Endodermal cell (in vitro differentiated cells): ENCODE measurements around the gene ADI1. TPM values are rescaled to one million over a fixed set of nuclear protein-coding genes. Genes with fewer than 3 reads are reported as not detected.

Experiments
- DNase-seq: peaks from one replicate; pipeline ENCODE4 v3.0.0-alpha.2; 2017
- H3K27ac ChIP-seq: 2 replicates; pipeline ENCODE4 v1.5.1; 2013; ENCODE audit warnings: mild to moderate bottlenecking, low read depth, low read length, moderate library complexity
- H3K27me3 ChIP-seq: 2 replicates; pipeline ENCODE4 v1.6.1; 2013; ENCODE audit warnings: mild to moderate bottlenecking, low read length, moderate library complexity; ENCODE audit not compliant: insufficient read depth, control insufficient read depth, poor library complexity, severe bottlenecking
- H3K36me3 ChIP-seq: 2 replicates; pipeline ENCODE4 v1.7.0; 2013; ENCODE audit warnings: mild to moderate bottlenecking, low read length, moderate library complexity; ENCODE audit not compliant: control insufficient read depth, insufficient read depth
- H3K4me1 ChIP-seq: one replicate; pipeline ENCODE4 v1.7.0; 2013; ENCODE audit warnings: low read length; ENCODE audit not compliant: control insufficient read depth, insufficient read depth
- H3K4me3 ChIP-seq: 2 replicates; pipeline ENCODE4 v1.5.1; 2013; ENCODE audit warnings: mild to moderate bottlenecking, low read length, moderate library complexity
- H3K9ac ChIP-seq: 2 replicates; pipeline ENCODE4 v1.6.1; 2013; ENCODE audit warnings: mild to moderate bottlenecking, low read length, moderate library complexity; ENCODE audit not compliant: poor library complexity, severe bottlenecking; ENCODE audit errors: extremely low read depth
- H3K9me3 ChIP-seq: 2 replicates; pipeline ENCODE4 v1.6.1; 2013; ENCODE audit warnings: mild to moderate bottlenecking, low read length, moderate library complexity; ENCODE audit not compliant: control insufficient read depth
- H3K27ac Mint-ChIP-seq: 2 replicates; pipeline ENCODE4 v1.8.0; 2020; ENCODE audit warnings: mixed read lengths
- H3K27me3 Mint-ChIP-seq: 2 replicates; pipeline ENCODE4 v1.8.0; 2021; ENCODE audit warnings: mild to moderate bottlenecking, mixed read lengths; ENCODE audit not compliant: insufficient read depth
- H3K36me3 Mint-ChIP-seq: 2 replicates; pipeline ENCODE4 v1.8.0; 2020; ENCODE audit warnings: low read depth, mixed read lengths
- H3K4me1 Mint-ChIP-seq: 2 replicates; pipeline ENCODE4 v1.8.0; 2020; ENCODE audit warnings: mixed read lengths
- H3K4me3 Mint-ChIP-seq: 2 replicates; pipeline ENCODE4 v1.8.0; 2020; ENCODE audit warnings: mild to moderate bottlenecking, moderate library complexity, mixed read lengths
- H3K9me3 Mint-ChIP-seq: 2 replicates; pipeline ENCODE4 v1.8.0; 2020; ENCODE audit warnings: mild to moderate bottlenecking, mixed read lengths
- CTCF ChIP-seq: fragments of 200-600 bp; sonication (generic); conservative IDR thresholded peaks from 2 replicates; pipeline ENCODE4 v1.5.0; 2021; ENCODE audit warnings: antibody characterized with exemption, mild to moderate bottlenecking
- WGBS, 2 experiments: methylation state at CpG; one replicate each; pipeline versions ENCODE4 v1.1.5 to v1.1.7; 2013; ENCODE audit warnings: missing lambda C conversion rate in 2 of 2, mixed read lengths in 1 of 2; ENCODE audit not compliant: insufficient coverage in 1 of 2, insufficient read length in 1 of 2; 5-methylcytosine and 5-hydroxymethylcytosine counted together
- total RNA-seq, 2 donors: library from RNA; stranded (reverse); fragmentation: NEBNext Ultra II Directional in 1 of 2; extraction: Animal tissue kit (Norgen Biotek cat#: 25700) in 1 of 2; gene quantifications; 2 replicates in 1 of 2; 3 replicates in 1 of 2; pipeline ENCODE4 v1.2.1, GENCODE V29; 2021

ADI1 gene
- total RNA-seq, 2 donors from 2014 or later = 27.1 to 40.1 TPM

GRCh38 chr2:3487432-3487831, 31.9 kb downstream of the ADI1 start:
- H3K27ac ChIP-seq = no peak overlapping the region
- no peak overlapping the region for H3K27ac Mint-ChIP-seq
- DNase-seq = no peak

GRCh38 chr2:3487028-3487425, 32.3 kb downstream of the ADI1 start:
- 95 to 96% methylated on average over 7 to 9 of the region's 9 CpGs for WGBS, 2 experiments
- H3K9me3 ChIP-seq = no peaks in the 10 kb centered on the region
- TF ChIP-seq CTCF = no peak
- no peaks in the 10 kb centered on the region for H3K27me3 ChIP-seq
- no peak overlapping the region for H3K27ac ChIP-seq
- Mint-ChIP-seq H3K27me3 (no peaks in the 10 kb centered on the region), H3K9me3 (peaks cover 11% of the 10 kb centered on the region), H3K27ac (no peak overlapping the region), H3K4me3 (no peak overlapping the region), H3K4me1 (no peaks in the 10 kb centered on the region), H3K36me3 (peaks cover 12% of the 10 kb centered on the region)
- no peaks in the 10 kb centered on the region for H3K36me3 ChIP-seq
- no peak overlapping the region for H3K9ac ChIP-seq
- H3K4me3 ChIP-seq = no peak overlapping the region
- H3K4me1 ChIP-seq = no peaks in the 10 kb centered on the region
- DNase-seq = no peak

More at GRCh38 chr2:3487432-3487831, 31.9 kb downstream of the ADI1 start:
- WGBS, 2 experiments = 94 to 97% methylated on average over 7 to 10 of the region's 10 CpGs
- H3K27me3 Mint-ChIP-seq = no peaks in the 10 kb centered on the region
- Histone ChIP-seq H3K4me3 (no peak overlapping the region), H3K4me1 (no peaks in the 10 kb centered on the region), H3K9ac (no peak overlapping the region), H3K27me3 (no peaks in the 10 kb centered on the region), H3K36me3 (no peaks in the 10 kb centered on the region), H3K9me3 (no peaks in the 10 kb centered on the region)
- H3K4me3 Mint-ChIP-seq = no peak overlapping the region
- H3K9me3 Mint-ChIP-seq = peaks cover 11% of the 10 kb centered on the region
- H3K4me1 Mint-ChIP-seq = no peaks in the 10 kb centered on the region
- H3K36me3 Mint-ChIP-seq = peaks cover 9% of the 10 kb centered on the region
- TF ChIP-seq CTCF = no peak

GRCh38 chr2:3486047-3487027, 33.0 kb downstream of the ADI1 start:
- H3K9ac ChIP-seq = no peak overlapping the region
- H3K4me1 Mint-ChIP-seq = no peaks in the 10 kb centered on the region
- no peaks in the 10 kb centered on the region for H3K27me3 Mint-ChIP-seq
- no peaks in the 10 kb centered on the region for H3K27me3 ChIP-seq
- no peak overlapping the region for H3K27ac Mint-ChIP-seq
- H3K36me3 ChIP-seq = no peaks in the 10 kb centered on the region
- TF ChIP-seq CTCF = no peak
- no peak overlapping the region for H3K27ac ChIP-seq
- no peaks in the 10 kb centered on the region for H3K9me3 ChIP-seq
- no peak overlapping the region for H3K4me3 ChIP-seq
- H3K4me3 Mint-ChIP-seq = no peak overlapping the region
- H3K36me3 Mint-ChIP-seq = peaks cover 14% of the 10 kb centered on the region
- H3K4me1 ChIP-seq = no peaks in the 10 kb centered on the region
- peaks cover 11% of the 10 kb centered on the region for H3K9me3 Mint-ChIP-seq
- no peak for DNase-seq
- WGBS, 2 experiments = 94 to 97% methylated on average over 12 to 29 of the region's 29 CpGs
